A549 (cell line): Measurements from ENCODE around the gene EPOP. TPM values are rescaled to one million over a fixed set of nuclear protein-coding genes. Genes with fewer than 3 reads are reported as not detected.

Source experiments
- ATAC-seq, 2 experiments: fragments of 200-7000 bp in 1 of 2; fragments of >200 bp in 1 of 2; cut with Nextera tagmentation in 1 of 2; cut with Tn5 transposase in 1 of 2; 3 replicates each; pipeline versions ENCODE4 v1.8.0 to v1.9.1; 2018 to 2020; ENCODE audit warnings: mild to moderate bottlenecking in 1 of 2, moderate library complexity in 1 of 2
- CTCF ChIA-PET: fragments of 300-600 bp; sonication (Branson Sonifier 250); formaldehyde crosslinking; extraction: SDS; loops from one replicate; lab custom pipeline; 2021; ENCODE audit warnings: antibody characterized with exemption, inconsistent platforms; lab: Yijun Ruan, JAX
- POLR2A ChIA-PET: fragments of 350-600 bp; formaldehyde crosslinking; extraction: SDS; loops from one replicate; lab custom pipeline; 2021; ENCODE audit warnings: antibody characterized with exemption, inconsistent platforms; lab: Yijun Ruan, JAX
- DNase-seq, 2 experiments: peaks; one replicate each; pipeline versions ENCODE4 v3.0.0 to v3.0.0-alpha.2; 2011 to 2016; ENCODE audit warnings: low read depth in 1 of 2, low spot score in 1 of 2
- FAIRE-seq: peaks from 2 replicates; lab custom pipeline; 2011; peaks lifted over from hg19 to GRCh38; lab: Jason Lieb, UNC
- H3K27ac ChIP-seq, 2 experiments: fragments of >200 bp; sonication (Bioruptor Twin); formaldehyde crosslinking; 3 replicates each; pipeline ENCODE4 v1.5.1; 2016 to 2017
- H3K4me1 ChIP-seq: fragments of >200 bp; sonication (Bioruptor Twin); formaldehyde crosslinking; 3 replicates; pipeline ENCODE4 v1.6.1; 2016
- H3K4me2 ChIP-seq: fragments of >200 bp; sonication (Bioruptor Twin); formaldehyde crosslinking; 3 replicates; pipeline ENCODE4 v1.6.1; 2016
- H3K4me3 ChIP-seq: fragments of >200 bp; sonication (Bioruptor Twin); formaldehyde crosslinking; 3 replicates; pipeline ENCODE4 v1.5.1; 2016
- H3K9me3 ChIP-seq: fragments of >200 bp; sonication (Bioruptor Twin); formaldehyde crosslinking; 3 replicates; pipeline ENCODE4 v1.6.1; 2016
- CBX2 ChIP-seq: fragments of 200-600 bp; sonication (generic); IDR thresholded peaks from 2 replicates; pipeline ENCODE4 v1.6.1; 2016; ENCODE audit warnings: low read depth, mild to moderate bottlenecking, borderline replicate concordance
- EHF ChIP-seq: fragments of 250-450 bp; sonication (Bioruptor Pico); IDR thresholded peaks from 2 replicates; pipeline ENCODE4 v1.5.0; 2020; ENCODE audit warnings: mild to moderate bottlenecking
- ESRRA ChIP-seq: fragments of 150-350 bp; IDR thresholded peaks from 2 replicates; pipeline ENCODE4 v1.6.1; 2014; ENCODE audit warnings: mild to moderate bottlenecking, low read length, borderline replicate concordance
- GATA3 ChIP-seq: IDR thresholded peaks from 2 replicates; pipeline ENCODE4 v1.6.1; 2012; ENCODE audit warnings: borderline replicate concordance
- HEYL ChIP-seq: fragments of 250-450 bp; sonication (Bioruptor Pico); IDR thresholded peaks from 2 replicates; pipeline ENCODE4 v1.8.0; 2021; ENCODE audit warnings: mild to moderate bottlenecking, moderate library complexity
- HOXA7 ChIP-seq: fragments of 250-450 bp; sonication (Bioruptor Pico); IDR thresholded peaks from 2 replicates; pipeline ENCODE4 v1.5.0; 2020; ENCODE audit warnings: mild to moderate bottlenecking, moderate library complexity
- HOXB5 ChIP-seq: fragments of 250-450 bp; sonication (Bioruptor Pico); IDR thresholded peaks from 2 replicates; pipeline ENCODE4 v1.5.0; 2020; ENCODE audit warnings: mild to moderate bottlenecking, moderate library complexity
- JUN ChIP-seq, 2 experiments: fragments of >200 bp; sonication (Bioruptor Twin); formaldehyde crosslinking; IDR thresholded peaks; 2 replicates in 1 of 2; 3 replicates in 1 of 2; pipeline ENCODE4 v1.6.1; 2016 to 2017
- JUNB ChIP-seq: fragments of >200 bp; sonication (Bioruptor Twin); formaldehyde crosslinking; IDR thresholded peaks from 2 replicates; pipeline ENCODE4 v1.6.1; 2016
- KDM5A ChIP-seq: fragments of 200-600 bp; sonication (generic); IDR thresholded peaks from 2 replicates; pipeline ENCODE4 v1.6.1; 2016; ENCODE audit warnings: antibody characterized with exemption, mild to moderate bottlenecking
- MAFK ChIP-seq: fragments of 450-650 bp; IDR thresholded peaks from 2 replicates; pipeline ENCODE4 v1.6.1; 2014; ENCODE audit not compliant: partially characterized antibody
- MAZ ChIP-seq: fragments of 150-350 bp; IDR thresholded peaks from 2 replicates; pipeline ENCODE4 v1.6.1; 2014; ENCODE audit warnings: antibody characterized with exemption, low read depth, low read length, borderline replicate concordance
- MYC ChIP-seq: IDR thresholded peaks from 2 replicates; pipeline ENCODE4 v1.6.1; 2012; ENCODE audit warnings: mild to moderate bottlenecking, inconsistent platforms, low read length, improper control_type of control experiment, borderline replicate concordance
- NFE2L2 ChIP-seq: fragments of 150-350 bp; conservative IDR thresholded peaks from 2 replicates; pipeline ENCODE4 v1.6.1; 2014; ENCODE audit warnings: low read length
- NPAS2 ChIP-seq: fragments of 250-450 bp; sonication (Bioruptor Pico); IDR thresholded peaks from 2 replicates; pipeline ENCODE4 v1.8.0; 2022; ENCODE audit warnings: mild to moderate bottlenecking, moderate library complexity, borderline replicate concordance
- NR3C1 ChIP-seq: fragments of >200 bp; sonication (Bioruptor Twin); formaldehyde crosslinking; IDR thresholded peaks from 3 replicates; pipeline ENCODE4 v1.6.1; 2017
- RAD21 ChIP-seq, 2 experiments: fragments of >200 bp in 1 of 2; sonication (Bioruptor Twin) in 1 of 2; formaldehyde crosslinking in 1 of 2; IDR thresholded peaks in 1 of 2; conservative IDR thresholded peaks in 1 of 2; 2 replicates in 1 of 2; 3 replicates in 1 of 2; pipeline ENCODE4 v1.6.1; 2012 to 2018; ENCODE audit warnings: inconsistent platforms in 1 of 2
- RCOR1 ChIP-seq: fragments of 150-350 bp; IDR thresholded peaks from 2 replicates; pipeline ENCODE4 v1.6.1; 2014; ENCODE audit warnings: antibody characterized with exemption, low read length, low read depth
- RFX5 ChIP-seq: fragments of 450-650 bp; IDR thresholded peaks from 2 replicates; pipeline ENCODE4 v1.7.1; 2014; ENCODE audit warnings: antibody characterized with exemption, mild to moderate bottlenecking, moderate library complexity
- RNF2 ChIP-seq: fragments of 200-600 bp; sonication (generic); IDR thresholded peaks from 2 replicates; pipeline ENCODE4 v1.6.1; 2016; ENCODE audit warnings: low read depth, mild to moderate bottlenecking, antibody characterized with exemption, moderate library complexity, borderline replicate concordance
- SREBF2 ChIP-seq: fragments of 450-650 bp; IDR thresholded peaks from 2 replicates; pipeline ENCODE4 v1.6.1; 2014; ENCODE audit warnings: mild to moderate bottlenecking, moderate library complexity
- TP53 ChIP-seq: fragments of 250-450 bp; sonication (Bioruptor Pico); IDR thresholded peaks from 2 replicates; pipeline ENCODE4 v1.5.0; 2021; ENCODE audit warnings: mild to moderate bottlenecking, moderate library complexity
- ZC3H11A ChIP-seq: fragments of 450-650 bp; IDR thresholded peaks from 2 replicates; pipeline ENCODE4 v1.6.1; 2014; ENCODE audit warnings: antibody characterized with exemption, mild to moderate bottlenecking
- ZFP36 ChIP-seq: fragments of 450-650 bp; IDR thresholded peaks from 2 replicates; pipeline ENCODE4 v1.6.1; 2014; ENCODE audit warnings: borderline replicate concordance; ENCODE audit not compliant: partially characterized antibody
- ZNF302 ChIP-seq: fragments of 250-450 bp; sonication (Bioruptor Pico); IDR thresholded peaks from 2 replicates; pipeline ENCODE4 v1.9.0; 2021; ENCODE audit warnings: inconsistent platforms, mild to moderate bottlenecking, moderate library complexity
- ZSCAN20 ChIP-seq: fragments of 250-450 bp; sonication (Bioruptor Pico); IDR thresholded peaks from 2 replicates; pipeline ENCODE4 v1.8.0; 2022; ENCODE audit warnings: mild to moderate bottlenecking, moderate library complexity
- WGBS: methylation state at CpG from one replicate; pipeline ENCODE4 v1.1.6; 2017; ENCODE audit errors: missing lambda C conversion rate; 5-methylcytosine and 5-hydroxymethylcytosine counted together
- polyA plus RNA-seq, 4 experiments: library from polyadenylated mRNA; depleted of rRNA in 3 of 4; stranded (reverse); fragments of >200 nt; fragmentation: RNase III in 1 of 4; extraction: RNeasy Plus Mini Kit Qiagen cat#74134 plus additional on column Dnase treatment in 1 of 4; gene quantifications; 2 replicates in 3 of 4; 3 replicates in 1 of 4; pipeline ENCODE4 v1.2.3, GENCODE V29; 2011 to 2017
- TF ChIP-seq, protein P1 (sequence below): fragments of >200 bp; sonication (Bioruptor Twin); formaldehyde crosslinking; IDR thresholded peaks from 3 replicates; pipeline ENCODE4 v1.5.1; 2016
- TF ChIP-seq, protein P2 (sequence below): fragments of 200-600 bp; sonication (generic); IDR thresholded peaks from 2 replicates; pipeline ENCODE4 v1.6.1; 2016; ENCODE audit warnings: antibody characterized with exemption, mild to moderate bottlenecking, moderate library complexity
- TF ChIP-seq, protein P3 (sequence below): IDR thresholded peaks from 2 replicates; pipeline ENCODE4 v1.6.1; 2012
- TF ChIP-seq, protein P4 (sequence below): IDR thresholded peaks from 2 replicates; pipeline ENCODE4 v1.6.1; 2012; ENCODE audit warnings: low read depth, borderline replicate concordance
- TF ChIP-seq, protein P5 (sequence below): fragments of >200 bp; sonication (Bioruptor Twin); formaldehyde crosslinking; IDR thresholded peaks from 3 replicates; pipeline ENCODE4 v1.6.1; 2016
- TF ChIP-seq, protein P6 (sequence below): fragments of 450-650 bp; IDR thresholded peaks from 2 replicates; pipeline ENCODE4 v1.6.1; 2014; ENCODE audit warnings: antibody characterized with exemption

EPOP gene
- polyA plus RNA-seq, 2 of the 4 experiments (the other 2 are of a cell fraction): 5.1 to 12.1 TPM

DNA sequence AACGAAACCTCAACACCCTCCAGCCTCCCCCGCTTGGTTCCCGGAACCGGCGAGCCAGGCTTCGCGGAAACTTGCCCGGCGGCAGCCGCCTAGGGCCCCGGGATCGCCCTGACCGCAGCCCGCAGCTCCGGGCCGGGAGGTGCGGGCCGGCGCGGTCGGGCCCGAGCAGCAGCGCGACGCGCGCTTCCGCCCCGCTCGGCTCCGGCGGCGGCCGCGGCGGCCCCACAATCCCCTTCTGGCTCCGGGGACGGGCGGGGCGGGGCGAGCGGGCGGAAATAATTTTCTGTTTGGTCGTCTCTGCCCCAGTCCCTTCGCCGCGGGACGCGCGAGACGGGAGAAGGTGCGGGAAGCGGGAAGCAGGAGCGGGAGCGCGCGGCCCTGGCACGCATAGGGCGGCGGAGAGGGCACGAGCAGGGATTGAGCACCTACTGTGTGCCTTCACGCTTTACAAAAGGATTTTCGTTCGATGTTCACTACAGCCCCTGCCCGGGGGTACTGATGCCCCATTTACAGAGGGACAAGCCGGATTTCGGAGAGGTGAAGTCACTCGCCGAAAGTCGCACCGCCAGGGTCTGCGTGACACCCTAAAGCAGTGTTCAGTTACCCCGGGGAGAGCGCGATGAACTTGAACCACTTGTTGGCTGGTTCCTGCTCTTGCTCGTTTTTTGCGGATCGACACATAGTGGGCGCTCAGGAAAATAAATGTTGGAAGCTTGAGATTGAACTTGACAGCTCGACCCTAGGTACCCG, 27.6 kb upstream of the EPOP start:
- Histone ChIP-seq H3K9me3 (no peaks in the 10 kb centered on the region), H3K4me2 (peak overlapping the region; percentile 92), H3K4me1 (peaks cover 47% of the 10 kb centered on the region), H3K27ac (peak overlapping the region; percentile 84 to 96), H3K4me3 (peak overlapping the region; percentile 56)
- ChIA-PET CTCF (interaction anchor here (0.6 to 6.8 kb wide), 7 partner anchors 8 to 466 kb away, joined by 3 to 41 read pairs (median 7); partner anchors contain the start of gene CISD3), POLR2A (interaction anchor here (0.6 to 1.5 kb wide), 3 partner anchors 50 to 1774 kb away, joined by 3 to 5 read pairs (median 4); partner anchors contain the start of gene PSMB3)
- peak; percentile 67 to 78 for ATAC-seq
- 4% methylated on average over 42 of the region's 81 CpGs for WGBS
- peak; percentile 90 to 94 for DNase-seq
- no peak for FAIRE-seq
- TF ChIP-seq HEYL (CRISPR knock-in tag) (peak; percentile 67; the same call in 1 of the 2 replicates), SREBF2 (no peak), RFX5 (no peak), MYC (no peak), ZNF302 (CRISPR knock-in tag) (peak; percentile 82; the same call in 1 of the 2 replicates), KDM5A (no peak), MAZ (no peak), RAD21 (conservative IDR thresholded peaks at IDR 0.05 in 1 of 2, IDR thresholded peaks at IDR 0.05 in 1 of 2) (no peak), TP53 (CRISPR knock-in tag) (peak; percentile 90), JUNB (no peak), ZSCAN20 (CRISPR knock-in tag) (peak; percentile 32; the same call in 1 of the 2 replicates), ZC3H11A (no peak), ESRRA (no peak), RCOR1 (no peak), MAFK (no peak), EHF (peak; percentile 97), JUN (IDR thresholded peaks at IDR 0.05) (peak; percentile 65 to 92; a peak in 4 of 5 replicates), NPAS2 (CRISPR knock-in tag) (peak; percentile 28; the same call in 1 of the 2 replicates), HOXB5 (peak; percentile 97), NFE2L2 (no peak), NR3C1 (no peak), GATA3 (0 out of 2 replicates have a peak, but pooled peaks have one; percentile 13), ZFP36 (no peak), CBX2 (no peak), HOXA7 (CRISPR knock-in tag) (0 out of 2 replicates have a peak, but pooled peaks have one; percentile 66), RNF2 (peak; percentile 69; the same call in 1 of the 2 replicates)
- TF ChIP-seq, protein P1, sequence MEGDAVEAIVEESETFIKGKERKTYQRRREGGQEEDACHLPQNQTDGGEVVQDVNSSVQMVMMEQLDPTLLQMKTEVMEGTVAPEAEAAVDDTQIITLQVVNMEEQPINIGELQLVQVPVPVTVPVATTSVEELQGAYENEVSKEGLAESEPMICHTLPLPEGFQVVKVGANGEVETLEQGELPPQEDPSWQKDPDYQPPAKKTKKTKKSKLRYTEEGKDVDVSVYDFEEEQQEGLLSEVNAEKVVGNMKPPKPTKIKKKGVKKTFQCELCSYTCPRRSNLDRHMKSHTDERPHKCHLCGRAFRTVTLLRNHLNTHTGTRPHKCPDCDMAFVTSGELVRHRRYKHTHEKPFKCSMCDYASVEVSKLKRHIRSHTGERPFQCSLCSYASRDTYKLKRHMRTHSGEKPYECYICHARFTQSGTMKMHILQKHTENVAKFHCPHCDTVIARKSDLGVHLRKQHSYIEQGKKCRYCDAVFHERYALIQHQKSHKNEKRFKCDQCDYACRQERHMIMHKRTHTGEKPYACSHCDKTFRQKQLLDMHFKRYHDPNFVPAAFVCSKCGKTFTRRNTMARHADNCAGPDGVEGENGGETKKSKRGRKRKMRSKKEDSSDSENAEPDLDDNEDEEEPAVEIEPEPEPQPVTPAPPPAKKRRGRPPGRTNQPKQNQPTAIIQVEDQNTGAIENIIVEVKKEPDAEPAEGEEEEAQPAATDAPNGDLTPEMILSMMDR: no peak
- TF ChIP-seq, protein P2, sequence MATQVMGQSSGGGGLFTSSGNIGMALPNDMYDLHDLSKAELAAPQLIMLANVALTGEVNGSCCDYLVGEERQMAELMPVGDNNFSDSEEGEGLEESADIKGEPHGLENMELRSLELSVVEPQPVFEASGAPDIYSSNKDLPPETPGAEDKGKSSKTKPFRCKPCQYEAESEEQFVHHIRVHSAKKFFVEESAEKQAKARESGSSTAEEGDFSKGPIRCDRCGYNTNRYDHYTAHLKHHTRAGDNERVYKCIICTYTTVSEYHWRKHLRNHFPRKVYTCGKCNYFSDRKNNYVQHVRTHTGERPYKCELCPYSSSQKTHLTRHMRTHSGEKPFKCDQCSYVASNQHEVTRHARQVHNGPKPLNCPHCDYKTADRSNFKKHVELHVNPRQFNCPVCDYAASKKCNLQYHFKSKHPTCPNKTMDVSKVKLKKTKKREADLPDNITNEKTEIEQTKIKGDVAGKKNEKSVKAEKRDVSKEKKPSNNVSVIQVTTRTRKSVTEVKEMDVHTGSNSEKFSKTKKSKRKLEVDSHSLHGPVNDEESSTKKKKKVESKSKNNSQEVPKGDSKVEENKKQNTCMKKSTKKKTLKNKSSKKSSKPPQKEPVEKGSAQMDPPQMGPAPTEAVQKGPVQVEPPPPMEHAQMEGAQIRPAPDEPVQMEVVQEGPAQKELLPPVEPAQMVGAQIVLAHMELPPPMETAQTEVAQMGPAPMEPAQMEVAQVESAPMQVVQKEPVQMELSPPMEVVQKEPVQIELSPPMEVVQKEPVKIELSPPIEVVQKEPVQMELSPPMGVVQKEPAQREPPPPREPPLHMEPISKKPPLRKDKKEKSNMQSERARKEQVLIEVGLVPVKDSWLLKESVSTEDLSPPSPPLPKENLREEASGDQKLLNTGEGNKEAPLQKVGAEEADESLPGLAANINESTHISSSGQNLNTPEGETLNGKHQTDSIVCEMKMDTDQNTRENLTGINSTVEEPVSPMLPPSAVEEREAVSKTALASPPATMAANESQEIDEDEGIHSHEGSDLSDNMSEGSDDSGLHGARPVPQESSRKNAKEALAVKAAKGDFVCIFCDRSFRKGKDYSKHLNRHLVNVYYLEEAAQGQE: peak; percentile 88
- TF ChIP-seq, protein P3, sequence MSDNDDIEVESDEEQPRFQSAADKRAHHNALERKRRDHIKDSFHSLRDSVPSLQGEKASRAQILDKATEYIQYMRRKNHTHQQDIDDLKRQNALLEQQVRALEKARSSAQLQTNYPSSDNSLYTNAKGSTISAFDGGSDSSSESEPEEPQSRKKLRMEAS: peak; percentile 97
- TF ChIP-seq, protein P4, sequence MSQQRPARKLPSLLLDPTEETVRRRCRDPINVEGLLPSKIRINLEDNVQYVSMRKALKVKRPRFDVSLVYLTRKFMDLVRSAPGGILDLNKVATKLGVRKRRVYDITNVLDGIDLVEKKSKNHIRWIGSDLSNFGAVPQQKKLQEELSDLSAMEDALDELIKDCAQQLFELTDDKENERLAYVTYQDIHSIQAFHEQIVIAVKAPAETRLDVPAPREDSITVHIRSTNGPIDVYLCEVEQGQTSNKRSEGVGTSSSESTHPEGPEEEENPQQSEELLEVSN: peak; percentile 99
- TF ChIP-seq, protein P5, sequence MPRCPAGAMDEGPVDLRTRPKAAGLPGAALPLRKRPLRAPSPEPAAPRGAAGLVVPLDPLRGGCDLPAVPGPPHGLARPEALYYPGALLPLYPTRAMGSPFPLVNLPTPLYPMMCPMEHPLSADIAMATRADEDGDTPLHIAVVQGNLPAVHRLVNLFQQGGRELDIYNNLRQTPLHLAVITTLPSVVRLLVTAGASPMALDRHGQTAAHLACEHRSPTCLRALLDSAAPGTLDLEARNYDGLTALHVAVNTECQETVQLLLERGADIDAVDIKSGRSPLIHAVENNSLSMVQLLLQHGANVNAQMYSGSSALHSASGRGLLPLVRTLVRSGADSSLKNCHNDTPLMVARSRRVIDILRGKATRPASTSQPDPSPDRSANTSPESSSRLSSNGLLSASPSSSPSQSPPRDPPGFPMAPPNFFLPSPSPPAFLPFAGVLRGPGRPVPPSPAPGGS: peak; percentile 92
- TF ChIP-seq, protein P6, sequence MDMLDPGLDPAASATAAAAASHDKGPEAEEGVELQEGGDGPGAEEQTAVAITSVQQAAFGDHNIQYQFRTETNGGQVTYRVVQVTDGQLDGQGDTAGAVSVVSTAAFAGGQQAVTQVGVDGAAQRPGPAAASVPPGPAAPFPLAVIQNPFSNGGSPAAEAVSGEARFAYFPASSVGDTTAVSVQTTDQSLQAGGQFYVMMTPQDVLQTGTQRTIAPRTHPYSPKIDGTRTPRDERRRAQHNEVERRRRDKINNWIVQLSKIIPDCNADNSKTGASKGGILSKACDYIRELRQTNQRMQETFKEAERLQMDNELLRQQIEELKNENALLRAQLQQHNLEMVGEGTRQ: peak; percentile 39; the same call in 1 of the 2 replicates
